HG02970 (cell line): ENCODE data around the gene SLC30A3.
"Not testable (repeated sequence)": the region's sequence is repeated elsewhere in the genome, so short reads cannot be mapped to it uniquely, and the experiment has no call there.

Source experiments
- ATAC-seq: cut with Tn5 transposase; IDR thresholded peaks from one replicate; pipeline ENCODE4 v1.9.1; 2021; ENCODE audit warnings: mild to moderate bottlenecking, moderate library complexity, moderate number of reproducible peaks; ENCODE audit not compliant: unreplicated experiment, low FRiP score

The SLC30A3 gene

GRCh38 chr2:27262379-27263286 lies at the start of gene SLC30A3:
Gene SLC30A3, minus strand, starts transcription at chr2:27263047. Its CDS starts 141 bp downstream, at chr2:27262906.
- ATAC-seq, result no peak

GRCh38 chr2:27312152-27312551 lies 49.3 kb upstream of the SLC30A3 start:
- no peak for ATAC-seq

- no peak for ATAC-seq
These were observed 46.8 kb upstream of the SLC30A3 start for GRCh38 chr2:27309651-27310050.

- no peak for ATAC-seq
These were observed 45.6 kb upstream of the SLC30A3 start, which contains the start of gene UCN for GRCh38 chr2:27308359-27308881. Gene UCN, minus strand, starts transcription at chr2:27308445. Its CDS starts 550 bp downstream, at chr2:27307895.

GRCh38 chr2:27307545-27308358 lies 44.9 kb upstream of the SLC30A3 start:
- no peak for ATAC-seq

GRCh38 chr2:27307287-27307544 lies 44.4 kb upstream of the SLC30A3 start:
- no peak for ATAC-seq

- ATAC-seq, result no peak
These were observed 43.9 kb upstream of the SLC30A3 start for GRCh38 chr2:27306573-27307286.

GRCh38 chr2:27306136-27306535 lies 43.3 kb upstream of the SLC30A3 start:
- no peak for ATAC-seq

GRCh38 chr2:27305516-27305915 lies 42.7 kb upstream of the SLC30A3 start:
- ATAC-seq, result no peak

GRCh38 chr2:27304488-27305240 lies 41.8 kb upstream of the SLC30A3 start:
- ATAC-seq, result no peak

- ATAC-seq, result no peak
These were observed 40.5 kb upstream of the SLC30A3 start for GRCh38 chr2:27303093-27304025.

GRCh38 chr2:27300606-27301005 lies 37.8 kb upstream of the SLC30A3 start:
- not testable (repeated sequence) for ATAC-seq

GRCh38 chr2:27298391-27299080 lies 35.7 kb upstream of the SLC30A3 start:
- no peak for ATAC-seq

GRCh38 chr2:27297195-27297594 lies 34.3 kb upstream of the SLC30A3 start:
- ATAC-seq, result no peak

GRCh38 chr2:27296481-27296880 lies 33.6 kb upstream of the SLC30A3 start:
- ATAC-seq, result no peak

GRCh38 chr2:27294928-27295327 lies 32.1 kb upstream of the SLC30A3 start:
- no peak for ATAC-seq

GRCh38 chr2:27291865-27292264 lies 29.0 kb upstream of the SLC30A3 start:
- ATAC-seq, result no peak

- no peak for ATAC-seq
These were observed 27.7 kb upstream of the SLC30A3 start for GRCh38 chr2:27290549-27290948.
